Duodenal mucosa (tissue), 2 donors: ENCODE results near the gene N4BP2.

Experiments used
- H3K27ac ChIP-seq: one replicate; pipeline ENCODE4 v1.7.0; 2013; ENCODE audit warnings: low read depth, low read length
- H3K27me3 ChIP-seq, 2 donors: one replicate each; pipeline ENCODE4 v1.7.0; 2013; ENCODE audit warnings: low read length in 2 of 2, control low read depth in 1 of 2; ENCODE audit not compliant: insufficient read depth in 2 of 2, control insufficient read depth in 1 of 2
- H3K36me3 ChIP-seq, 2 donors: one replicate each; pipeline ENCODE4 v1.7.0; 2013; ENCODE audit warnings: low read length in 2 of 2, control low read depth in 1 of 2; ENCODE audit not compliant: insufficient read depth in 2 of 2, control insufficient read depth in 1 of 2
- H3K4me1 ChIP-seq, 2 donors: one replicate each; pipeline ENCODE4 v1.7.0; 2013; ENCODE audit warnings: low read length in 2 of 2, control low read depth in 1 of 2; ENCODE audit not compliant: insufficient read depth in 2 of 2, control insufficient read depth in 1 of 2
- H3K4me3 ChIP-seq, 2 donors: one replicate each; pipeline ENCODE4 v1.7.0; 2013; ENCODE audit warnings: low read length in 2 of 2, low read depth in 1 of 2
- H3K9ac ChIP-seq, 2 donors: one replicate each; pipeline ENCODE4 v1.7.0; 2013; ENCODE audit warnings: low read length in 2 of 2, low read depth in 1 of 2
- H3K9me3 ChIP-seq, 2 donors: one replicate each; pipeline ENCODE4 v1.7.0; 2013; ENCODE audit warnings: low read length in 2 of 2, control low read depth in 1 of 2; ENCODE audit not compliant: control insufficient read depth in 1 of 2

N4BP2 gene

GRCh38 chr4:40202474-40202873, 145.8 kb downstream of the N4BP2 start:
- Histone ChIP-seq H3K36me3 (no peaks in the 10 kb centered on the region), H3K9ac (no peak overlapping the region), H3K27ac (no peak overlapping the region), H3K9me3 (no peaks in the 10 kb centered on the region), H3K27me3 (no peaks in the 10 kb centered on the region), H3K4me3 (peak overlapping the region in 1 of 2 donors; percentile 9), H3K4me1 (peaks cover 11 to 12% of the 10 kb centered on the region in 2 donors)

GRCh38 chr4:40204507-40205258, 148.0 kb downstream of the N4BP2 start:
- Histone ChIP-seq H3K27ac (peak overlapping the region; percentile 43), H3K4me1 (peaks cover 11 to 12% of the 10 kb centered on the region in 2 donors), H3K9ac (peak overlapping the region; percentile 23 to 38)

GRCh38 chr4:40205259-40206198, 148.9 kb downstream of the N4BP2 start:
- H3K27me3 ChIP-seq = no peaks in the 10 kb centered on the region
- H3K9me3 ChIP-seq = no peaks in the 10 kb centered on the region
- H3K27ac ChIP-seq = peak overlapping the region; percentile 43
- peaks cover 11 to 12% of the 10 kb centered on the region in 2 donors for H3K4me1 ChIP-seq
- H3K9ac ChIP-seq = peak overlapping the region; percentile 15 to 38
- H3K4me3 ChIP-seq = peak overlapping the region; percentile 20 to 43
- no peaks in the 10 kb centered on the region for H3K36me3 ChIP-seq

More at GRCh38 chr4:40204507-40205258, 148.0 kb downstream of the N4BP2 start:
- no peaks in the 10 kb centered on the region for H3K9me3 ChIP-seq
- H3K36me3 ChIP-seq = no peaks in the 10 kb centered on the region
- peak overlapping the region; percentile 20 to 43 for H3K4me3 ChIP-seq
- no peaks in the 10 kb centered on the region for H3K27me3 ChIP-seq

GRCh38 chr4:40206426-40206825, 149.8 kb downstream of the N4BP2 start:
- peak overlapping the region in 1 of 2 donors; percentile 43 for H3K4me3 ChIP-seq
- H3K27ac ChIP-seq = no peak overlapping the region
- peaks cover 11 to 12% of the 10 kb centered on the region in 2 donors for H3K4me1 ChIP-seq

More at GRCh38 chr4:40206426-40206825, 149.8 kb downstream of the N4BP2 start:
- peak overlapping the region in 1 of 2 donors; percentile 38 for H3K9ac ChIP-seq
- no peaks in the 10 kb centered on the region for H3K27me3 ChIP-seq
- no peaks in the 10 kb centered on the region for H3K9me3 ChIP-seq
- no peaks in the 10 kb centered on the region for H3K36me3 ChIP-seq
